Activated CD4-positive, alpha-beta T cell treated with anti-CD3 and anti-CD28 coated beads, Interleukin-2, amount 50 U/mL, for 48 hours (primary cell): Measurements from ENCODE around the gene NFIX.

Experiments
- DNase-seq, 2 experiments: peaks; one replicate each; pipeline ENCODE4 v3.0.0-alpha.2; 2020

Gene NFIX

DNA sequence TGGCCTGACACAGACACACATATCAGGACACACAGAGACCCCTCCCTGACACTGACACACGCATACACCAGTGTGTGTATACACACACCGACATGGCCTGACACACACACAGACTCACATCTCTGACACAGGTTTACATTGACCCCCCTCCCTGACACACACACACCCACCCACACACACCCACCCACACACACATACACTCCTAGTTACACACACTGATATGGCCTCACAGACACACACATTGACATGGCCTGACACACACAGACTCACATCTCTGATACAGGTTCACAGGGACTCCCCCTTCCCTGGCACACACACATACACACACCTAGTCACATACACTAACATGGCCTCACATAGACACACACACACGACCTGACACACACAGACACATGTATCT lies 4.4 kb upstream of the NFIX start:
- no peak for DNase-seq

DNA sequence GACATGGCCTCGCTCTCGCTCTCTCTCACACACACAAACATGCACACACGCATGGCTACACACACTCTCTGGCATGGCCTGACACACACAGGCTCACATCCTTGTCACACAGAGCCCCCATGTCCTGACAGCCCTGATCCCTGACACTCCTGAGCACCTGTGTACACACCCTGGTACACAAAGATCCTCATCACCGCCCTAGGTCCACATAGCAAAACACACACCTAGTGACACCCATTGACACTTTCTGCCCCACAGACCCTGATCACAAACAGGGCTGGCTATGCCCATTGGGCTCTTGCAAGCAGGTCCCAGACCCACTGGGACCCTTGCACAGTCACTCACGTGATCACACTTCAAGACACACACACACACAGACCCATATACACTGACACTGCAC lies 4.0 kb upstream of the NFIX start:
- no peak for DNase-seq

DNA sequence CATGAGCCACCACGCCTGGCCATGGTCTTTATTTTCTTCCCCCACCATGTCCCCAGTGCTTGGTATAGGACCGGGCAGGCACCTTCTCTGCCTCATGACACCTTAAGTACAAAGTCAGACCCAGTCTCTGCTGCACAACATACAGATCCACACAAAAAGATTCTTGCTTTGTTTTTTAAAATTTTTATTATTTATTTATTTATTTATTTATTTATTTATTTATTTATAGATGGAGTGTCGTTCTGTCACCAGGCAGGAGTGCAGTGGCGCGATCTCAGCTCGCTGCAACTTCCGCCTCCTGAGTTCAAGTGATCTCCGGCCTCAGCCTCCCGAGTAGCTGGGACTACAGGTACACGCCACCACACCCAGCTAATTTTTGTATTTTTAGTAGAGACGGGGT lies 2.5 kb upstream of the NFIX start:
- no peak for DNase-seq

DNA sequence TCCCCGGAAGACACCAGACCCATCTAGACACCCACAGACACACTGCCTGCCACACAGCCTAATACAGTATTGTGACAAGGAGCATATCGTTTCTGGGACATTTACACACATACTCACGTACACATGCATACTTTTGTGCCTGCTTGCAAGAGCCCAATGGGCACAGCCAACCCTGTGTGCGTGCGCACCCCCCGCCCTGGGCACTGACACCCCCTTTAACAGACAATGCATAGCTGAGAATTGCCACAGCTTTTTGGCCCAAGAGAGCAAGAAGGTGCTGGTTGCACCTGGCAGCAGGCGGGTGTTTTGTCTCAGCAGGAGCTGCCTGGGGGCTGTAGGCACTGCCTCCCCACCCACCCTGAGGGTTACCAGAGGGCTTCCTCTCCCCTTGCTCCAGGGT lies 1.7 kb upstream of the NFIX start:
- DNase-seq = no peak

- no peak for DNase-seq
Measured at GRCh38 chr19:12995596-12996405, 526 bp downstream of the NFIX start.

DNA sequence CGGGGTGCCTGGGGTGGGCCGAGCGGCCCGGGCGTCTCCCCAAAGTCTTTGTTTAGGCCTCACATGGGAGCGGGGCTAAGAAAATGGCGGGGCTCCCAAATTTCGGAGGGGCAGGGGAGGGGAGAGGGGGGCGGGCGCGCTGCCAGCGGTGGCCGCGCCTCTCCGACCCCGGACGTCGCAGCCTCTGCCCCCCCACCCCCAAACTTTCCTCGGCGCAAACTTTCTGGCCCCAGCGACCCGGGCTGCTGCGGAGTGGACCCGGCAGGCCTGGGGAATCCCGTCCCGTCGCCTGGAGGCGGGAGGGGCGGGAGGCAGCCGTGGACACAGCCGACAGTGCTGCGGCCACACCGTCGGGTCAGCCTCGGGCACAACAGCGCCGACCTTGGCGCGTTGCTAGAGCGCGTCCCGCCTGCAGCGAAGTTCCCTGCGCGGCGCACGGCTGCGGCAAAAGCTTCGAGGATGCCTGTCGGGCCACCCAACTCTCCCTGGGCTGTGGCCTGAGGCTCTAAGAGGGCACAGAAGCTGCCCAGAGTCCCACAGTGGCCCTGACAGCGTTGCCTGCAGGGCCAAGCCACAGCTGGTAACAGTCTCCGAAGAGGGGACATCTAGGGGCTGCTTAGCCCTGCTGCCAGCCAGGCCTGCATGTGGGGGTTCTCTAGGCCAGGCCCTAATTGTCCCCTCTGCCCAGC lies 1.3 kb downstream of the NFIX start:
- DNase-seq = no peak

GRCh38 chr19:12997179-12997966 lies 2.1 kb downstream of the NFIX start:
- no peak for DNase-seq

DNA sequence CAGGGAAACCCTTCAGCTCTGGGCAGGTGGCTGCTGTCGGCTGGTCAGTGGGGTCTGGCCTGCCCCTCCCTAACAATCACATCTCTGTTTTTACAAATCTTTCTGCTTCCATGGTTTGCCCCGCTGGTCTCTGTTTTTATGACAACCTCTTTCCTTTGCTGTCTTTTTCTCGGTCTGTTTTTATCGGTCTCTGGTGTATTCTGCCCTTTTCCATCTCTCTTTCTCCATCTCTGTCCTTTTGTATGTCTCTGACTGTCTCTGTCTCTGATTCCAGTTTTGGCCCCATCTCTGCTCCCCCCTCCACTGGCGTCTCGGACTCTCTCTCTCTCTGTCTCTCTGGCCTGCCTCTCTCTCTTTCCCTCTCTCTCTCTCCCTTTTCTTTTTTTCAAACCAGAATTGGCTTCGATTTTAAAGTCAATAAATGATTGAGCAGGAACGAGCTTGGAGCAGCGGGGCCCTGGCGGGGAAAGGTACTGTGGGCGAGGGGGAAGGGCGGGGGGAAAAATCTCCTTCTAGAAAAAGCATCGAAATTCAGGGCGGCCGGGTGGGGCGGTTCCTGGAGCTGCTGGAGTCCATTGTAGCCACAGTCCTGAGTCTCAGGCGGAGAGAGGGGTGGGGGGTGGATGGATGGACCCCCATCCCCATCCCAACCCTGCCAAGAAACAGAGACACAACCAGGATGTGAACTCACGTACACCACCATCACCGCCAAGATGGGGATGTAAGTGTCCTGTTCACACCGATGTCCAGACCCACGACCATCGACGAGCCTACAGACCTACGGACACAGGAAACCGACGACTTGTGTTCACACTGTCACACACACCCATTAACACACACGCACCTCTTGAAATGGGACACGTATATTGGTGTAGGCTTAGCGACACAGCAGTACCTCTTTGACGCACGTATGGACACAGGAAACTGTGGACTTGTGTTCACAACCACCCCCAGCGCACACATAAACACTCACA lies 3.0 kb downstream of the NFIX start:
- no peak for DNase-seq

- DNase-seq = no peak
Measured at GRCh38 chr19:13001166-13001501, 5.9 kb downstream of the NFIX start.

- DNase-seq = no peak
Measured at GRCh38 chr19:13001502-13002165, 6.4 kb downstream of the NFIX start.

GRCh38 chr19:13002166-13002898 lies 7.1 kb downstream of the NFIX start:
- no peak for DNase-seq

- no peak for DNase-seq
Measured at GRCh38 chr19:13003081-13003480, 7.8 kb downstream of the NFIX start.

- DNase-seq = no peak
Measured at GRCh38 chr19:13004273-13004672, 9.0 kb downstream of the NFIX start.

DNA sequence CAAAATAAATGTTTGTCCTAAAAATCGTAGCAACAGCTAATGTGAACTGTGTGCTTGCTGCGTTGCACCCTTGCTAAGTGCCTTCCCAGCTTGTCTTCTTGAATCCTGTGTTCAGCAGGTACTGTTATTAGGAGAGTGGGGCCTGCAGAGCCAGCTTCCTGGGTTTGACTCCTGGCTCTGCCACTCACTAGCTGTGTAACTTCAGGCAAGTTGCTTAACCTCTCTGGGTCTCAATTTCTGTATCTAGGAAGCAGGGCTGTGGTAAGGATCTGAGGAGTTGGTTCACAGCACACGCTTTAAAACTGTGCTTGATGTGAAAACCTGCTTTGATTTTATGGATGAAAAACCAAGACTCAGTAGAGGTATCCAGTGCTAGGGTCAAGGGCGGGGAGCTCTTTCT lies 10.0 kb downstream of the NFIX start:
- DNase-seq = no peak

- DNase-seq = no peak
Measured at GRCh38 chr19:13005861-13006370, 10.6 kb downstream of the NFIX start.

GRCh38 chr19:13006431-13007281 lies 11.4 kb downstream of the NFIX start:
- no peak for DNase-seq

GRCh38 chr19:13007292-13008045 lies 12.2 kb downstream of the NFIX start:
- DNase-seq = no peak

DNA sequence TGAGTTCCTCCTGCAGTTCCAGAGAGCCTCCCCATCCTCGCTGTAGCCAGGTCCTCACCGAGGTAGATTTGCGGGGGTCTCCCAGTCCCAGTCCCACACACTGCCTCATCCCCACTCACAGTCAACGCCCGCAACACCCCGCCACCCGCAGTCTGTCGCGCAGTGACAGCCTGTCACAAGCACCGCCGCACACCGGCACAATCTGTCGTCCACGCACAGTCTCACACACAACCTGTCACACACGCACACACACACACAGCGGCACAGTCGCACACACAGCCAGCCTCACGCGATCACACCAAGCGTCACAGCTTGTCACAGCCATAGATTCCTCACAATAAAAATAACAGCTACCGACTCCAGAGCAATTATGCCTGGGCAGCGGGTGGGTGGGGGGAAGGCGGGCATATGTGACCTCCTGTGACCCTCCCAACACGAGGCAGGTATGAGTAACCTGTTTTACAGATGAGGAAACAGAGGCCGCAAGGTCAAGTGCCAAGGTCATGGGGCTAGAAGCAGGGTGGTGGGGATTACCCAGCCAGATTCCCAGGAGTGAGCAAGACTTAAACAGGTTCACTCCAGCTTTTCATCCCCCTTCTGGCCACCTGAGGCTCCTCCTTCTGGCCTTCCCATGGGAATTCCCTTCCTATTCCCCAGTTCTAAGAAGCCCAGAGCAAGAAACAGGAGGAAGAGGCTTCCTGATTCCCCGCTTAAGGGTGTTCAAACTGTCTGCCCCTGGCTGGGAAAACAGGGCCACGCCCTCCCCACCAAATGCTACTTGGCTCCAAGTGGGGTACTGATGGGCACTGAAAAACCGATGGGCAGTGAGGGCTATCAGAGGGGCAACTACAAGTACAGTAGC lies 13.9 kb downstream of the NFIX start:
- no peak for DNase-seq
